DND-41 (cell line): ENCODE results near the gene TMEM45B.
"Not testable (repeated sequence)": the region's sequence is repeated elsewhere in the genome, so short reads cannot be mapped to it uniquely, and the experiment has no call there.

Experiments used
- ATAC-seq: fragments of 200-7000 bp; cut with Tn5 transposase; 3 replicates; pipeline ENCODE4 v1.9.1; 2021; ENCODE audit warnings: low read depth; ENCODE audit not compliant: insufficient read depth
- DNase-seq: peaks from one replicate; pipeline ENCODE4 v3.0.0-alpha.2; 2020
- H2AFZ ChIP-seq: 2 replicates; pipeline ENCODE4 v1.6.0; 2012; ENCODE audit warnings: low read depth, low read length
- H3K27ac ChIP-seq: 2 replicates; pipeline ENCODE4 v1.5.1; 2012; ENCODE audit warnings: low read length, inconsistent platforms
- H3K27me3 ChIP-seq: fragments of 200-600 bp; sonication (generic); 2 replicates; pipeline ENCODE4 v1.6.0; 2012; ENCODE audit warnings: low read length, mild to moderate bottlenecking, inconsistent platforms; ENCODE audit not compliant: insufficient read depth, poor library complexity
- H3K36me3 ChIP-seq: 2 replicates; pipeline ENCODE4 v1.5.1; 2012; ENCODE audit warnings: low read length, inconsistent platforms; ENCODE audit not compliant: insufficient read depth
- H3K4me1 ChIP-seq: 2 replicates; pipeline ENCODE4 v1.5.1; 2012; ENCODE audit warnings: mild to moderate bottlenecking, low read length; ENCODE audit not compliant: insufficient read depth
- H3K4me2 ChIP-seq: 2 replicates; pipeline ENCODE4 v1.6.0; 2012; ENCODE audit warnings: mild to moderate bottlenecking, moderate library complexity, low read length, inconsistent platforms; ENCODE audit not compliant: insufficient read depth
- H3K4me3 ChIP-seq, 2 experiments: fragments of 200-600 bp in 1 of 2; shearing (Covaris generic) in 1 of 2; 2 replicates each; pipeline ENCODE4 v1.5.1; 2012 to 2016; ENCODE audit warnings: inconsistent platforms in 2 of 2, low read length in 2 of 2, mild to moderate bottlenecking in 2 of 2, low read depth in 1 of 2, moderate library complexity in 1 of 2
- H3K79me2 ChIP-seq: 2 replicates; pipeline ENCODE4 v1.6.0; 2012; ENCODE audit warnings: low read length, inconsistent platforms; ENCODE audit not compliant: insufficient read depth
- H3K9ac ChIP-seq: 2 replicates; pipeline ENCODE4 v1.6.0; 2012; ENCODE audit warnings: low read depth, mild to moderate bottlenecking, inconsistent platforms, low read length, moderate library complexity
- H3K9me3 ChIP-seq: 2 replicates; pipeline ENCODE4 v1.5.1; 2012; ENCODE audit warnings: low read length, moderate library complexity, mild to moderate bottlenecking, inconsistent platforms; ENCODE audit not compliant: insufficient read depth, severe bottlenecking
- H4K20me1 ChIP-seq: 2 replicates; pipeline ENCODE4 v1.6.0; 2012; ENCODE audit warnings: low read length; ENCODE audit not compliant: insufficient read depth
- EZH2 ChIP-seq: IDR thresholded peaks from 3 replicates; pipeline ENCODE4 v1.6.1; 2012; ENCODE audit warnings: borderline replicate concordance, low read depth, mild to moderate bottlenecking, moderate library complexity, low read length, inconsistent platforms; ENCODE audit not compliant: severe bottlenecking
- TF ChIP-seq, protein P1 (sequence below): IDR thresholded peaks from 2 replicates; pipeline ENCODE4 v1.5.1; 2012; ENCODE audit warnings: borderline replicate concordance, low read length, moderate library complexity, mild to moderate bottlenecking; ENCODE audit not compliant: poor library complexity, severe bottlenecking; ENCODE audit errors: extremely low read depth

Gene TMEM45B

DNA sequence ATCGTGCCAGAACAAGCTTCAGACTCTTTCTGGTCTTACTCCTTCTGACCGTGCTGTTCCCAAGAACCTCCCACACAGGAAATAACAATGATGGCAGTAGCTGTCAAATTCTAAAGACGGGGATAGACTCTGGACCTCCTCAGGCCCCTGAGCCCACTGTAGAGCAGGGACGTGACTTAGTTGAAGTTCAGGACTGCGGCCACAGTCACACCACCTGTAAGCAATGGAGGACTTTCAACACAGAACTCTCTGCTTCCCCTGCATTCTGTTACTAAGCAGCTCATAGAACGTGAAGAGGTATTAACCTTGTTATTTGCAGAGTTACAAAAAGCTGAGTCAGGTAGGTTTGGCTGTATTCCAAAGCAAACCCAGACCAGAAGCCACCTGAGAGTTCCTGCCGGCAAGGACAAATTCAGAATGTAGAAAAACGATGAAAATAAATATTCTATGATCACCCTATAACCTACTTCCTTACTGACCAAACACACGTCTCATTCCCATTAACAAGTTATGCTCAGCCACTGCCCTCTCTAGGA lies 12.7 kb downstream of the TMEM45B start:
- Histone ChIP-seq H3K9ac (no peak overlapping the region), H3K4me3 (no peak overlapping the region), H3K36me3 (no peaks in the 10 kb centered on the region), H2AFZ (no peak overlapping the region), H4K20me1 (no peaks in the 10 kb centered on the region), H3K9me3 (no peaks in the 10 kb centered on the region), H3K4me2 (no peak overlapping the region), H3K4me1 (no peaks in the 10 kb centered on the region), H3K27me3 (no peaks in the 10 kb centered on the region), H3K27ac (no peak overlapping the region), H3K79me2 (no peaks in the 10 kb centered on the region)
- TF ChIP-seq EZH2: no peak
- TF ChIP-seq, protein P1, sequence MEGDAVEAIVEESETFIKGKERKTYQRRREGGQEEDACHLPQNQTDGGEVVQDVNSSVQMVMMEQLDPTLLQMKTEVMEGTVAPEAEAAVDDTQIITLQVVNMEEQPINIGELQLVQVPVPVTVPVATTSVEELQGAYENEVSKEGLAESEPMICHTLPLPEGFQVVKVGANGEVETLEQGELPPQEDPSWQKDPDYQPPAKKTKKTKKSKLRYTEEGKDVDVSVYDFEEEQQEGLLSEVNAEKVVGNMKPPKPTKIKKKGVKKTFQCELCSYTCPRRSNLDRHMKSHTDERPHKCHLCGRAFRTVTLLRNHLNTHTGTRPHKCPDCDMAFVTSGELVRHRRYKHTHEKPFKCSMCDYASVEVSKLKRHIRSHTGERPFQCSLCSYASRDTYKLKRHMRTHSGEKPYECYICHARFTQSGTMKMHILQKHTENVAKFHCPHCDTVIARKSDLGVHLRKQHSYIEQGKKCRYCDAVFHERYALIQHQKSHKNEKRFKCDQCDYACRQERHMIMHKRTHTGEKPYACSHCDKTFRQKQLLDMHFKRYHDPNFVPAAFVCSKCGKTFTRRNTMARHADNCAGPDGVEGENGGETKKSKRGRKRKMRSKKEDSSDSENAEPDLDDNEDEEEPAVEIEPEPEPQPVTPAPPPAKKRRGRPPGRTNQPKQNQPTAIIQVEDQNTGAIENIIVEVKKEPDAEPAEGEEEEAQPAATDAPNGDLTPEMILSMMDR: no peak
- DNase-seq (no peak), ATAC-seq (no peak)

DNA sequence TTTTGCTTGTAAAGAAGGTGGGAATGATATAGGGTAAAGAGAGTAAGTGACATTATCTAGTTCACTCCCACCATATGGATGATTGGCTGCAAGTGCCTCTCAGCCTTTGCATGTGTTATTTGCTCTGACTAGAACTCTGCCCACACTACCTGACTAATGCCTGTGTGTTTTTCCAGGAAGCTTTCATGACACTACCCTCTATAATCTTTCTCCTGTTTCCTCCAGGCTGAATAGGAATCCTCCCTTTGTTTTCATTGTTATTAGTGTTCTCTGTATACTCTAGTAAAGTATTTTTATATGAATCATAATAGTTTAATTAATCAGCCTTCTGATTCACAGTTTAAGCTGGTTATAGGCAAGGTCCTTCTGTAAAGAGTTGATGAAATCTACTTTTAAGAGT lies 13.8 kb downstream of the TMEM45B start:
- not testable (repeated sequence) for H3K36me3 ChIP-seq, H3K27ac ChIP-seq, H3K4me3 ChIP-seq, H3K9ac ChIP-seq, H3K4me1 ChIP-seq, H3K9me3 ChIP-seq, H2AFZ ChIP-seq, H3K27me3 ChIP-seq, H3K4me2 ChIP-seq, DNase-seq, H4K20me1 ChIP-seq, ATAC-seq, H3K79me2 ChIP-seq

DNA sequence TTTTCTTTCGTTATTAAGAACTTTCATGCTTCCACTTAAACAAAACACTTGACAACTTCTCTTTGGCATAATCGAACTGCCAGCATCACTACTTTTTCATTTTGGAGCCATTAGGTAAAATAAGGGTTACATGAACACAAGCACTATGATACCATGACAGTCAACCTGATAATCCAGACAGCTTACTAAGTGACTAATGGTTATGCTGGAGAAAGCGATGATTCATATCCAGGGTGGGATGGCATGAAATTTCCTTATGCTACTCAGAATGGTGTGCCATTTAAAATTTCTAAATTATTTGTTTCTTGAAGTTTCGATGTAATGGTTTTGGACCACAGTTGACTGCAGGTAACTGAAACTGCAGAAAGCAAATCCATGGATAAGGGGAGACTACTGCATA lies 15.6 kb downstream of the TMEM45B start:
- not testable (repeated sequence) for H3K4me3 ChIP-seq, H3K27ac ChIP-seq, H2AFZ ChIP-seq, H3K27me3 ChIP-seq, H3K4me2 ChIP-seq, H4K20me1 ChIP-seq, DNase-seq, H3K4me1 ChIP-seq, H3K9ac ChIP-seq, H3K9me3 ChIP-seq, H3K79me2 ChIP-seq, H3K36me3 ChIP-seq, ATAC-seq

- not testable (repeated sequence) for H3K27ac ChIP-seq, H3K4me1 ChIP-seq, H4K20me1 ChIP-seq, H3K9me3 ChIP-seq, ATAC-seq, H2AFZ ChIP-seq, H3K36me3 ChIP-seq, H3K4me2 ChIP-seq, H3K9ac ChIP-seq, H3K79me2 ChIP-seq, H3K4me3 ChIP-seq, DNase-seq, H3K27me3 ChIP-seq
These were observed 17.6 kb downstream of the TMEM45B start for GRCh38 chr11:129833260-129833659.

- H4K20me1 ChIP-seq, DNase-seq: not testable (repeated sequence)
These were observed 20.8 kb downstream of the TMEM45B start for GRCh38 chr11:129836423-129836891.

More at GRCh38 chr11:129836423-129836891, 20.8 kb downstream of the TMEM45B start:
- H2AFZ ChIP-seq, ATAC-seq, H3K79me2 ChIP-seq, H3K4me3 ChIP-seq, H3K4me1 ChIP-seq, H3K9me3 ChIP-seq, H3K27ac ChIP-seq, H3K9ac ChIP-seq, H3K4me2 ChIP-seq, H3K27me3 ChIP-seq, H3K36me3 ChIP-seq: not testable (repeated sequence)
